AG04449 (cell line): Measurements from ENCODE around the gene YEATS4.

Experiments
- CTCF ChIA-PET: fragments of 350-600 bp; formaldehyde crosslinking; extraction: SDS; loops from one replicate; lab custom pipeline; 2021; ENCODE audit warnings: antibody characterized with exemption; lab: Yijun Ruan, JAX
- POLR2A ChIA-PET: fragments of 400-600, 350-600 bp; formaldehyde crosslinking; extraction: SDS; loops from one replicate; lab custom pipeline; 2020; ENCODE audit warnings: antibody characterized with exemption, inconsistent platforms; lab: Yijun Ruan, JAX
- DNase-seq: peaks from one replicate; pipeline ENCODE4 v3.0.0-alpha.2; 2010; ENCODE audit warnings: low read depth, low spot score
- H3K4me3 ChIP-seq: 2 replicates; pipeline ENCODE4 v1.5.1; 2011; ENCODE audit warnings: low read depth, mild to moderate bottlenecking, control low read depth, low read length
- TF ChIP-seq, protein P1 (sequence below): IDR thresholded peaks from one replicate; pipeline ENCODE4 v1.5.1; 2011; ENCODE audit warnings: mild to moderate bottlenecking, moderate library complexity, low read length, control low read depth, inconsistent platforms; ENCODE audit not compliant: insufficient read depth; ENCODE audit errors: missing control alignments

YEATS4 gene

DNA sequence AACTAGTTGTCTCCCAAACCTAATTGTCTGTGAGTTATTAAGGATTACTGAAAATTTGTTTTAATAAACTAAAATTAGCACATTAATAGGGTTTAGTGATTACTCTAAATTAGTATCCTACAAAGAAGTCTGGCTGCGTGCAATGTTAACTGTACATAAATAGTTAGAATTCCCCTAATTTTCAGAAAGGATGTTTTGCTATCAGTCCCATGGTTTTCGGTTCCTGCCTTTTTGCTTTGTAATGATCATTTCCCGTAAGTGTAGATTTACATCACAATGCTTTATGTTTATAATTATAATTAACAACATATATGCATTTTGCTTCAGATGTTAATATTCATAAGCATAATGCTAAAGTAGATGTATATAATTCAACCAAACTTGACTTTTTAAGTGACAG lies 31.1 kb upstream of the YEATS4 start:
- no peak overlapping the region for H3K4me3 ChIP-seq
- ChIA-PET CTCF (no interaction called here), POLR2A (no interaction called here)
- no peak for DNase-seq
- TF ChIP-seq, protein P1, sequence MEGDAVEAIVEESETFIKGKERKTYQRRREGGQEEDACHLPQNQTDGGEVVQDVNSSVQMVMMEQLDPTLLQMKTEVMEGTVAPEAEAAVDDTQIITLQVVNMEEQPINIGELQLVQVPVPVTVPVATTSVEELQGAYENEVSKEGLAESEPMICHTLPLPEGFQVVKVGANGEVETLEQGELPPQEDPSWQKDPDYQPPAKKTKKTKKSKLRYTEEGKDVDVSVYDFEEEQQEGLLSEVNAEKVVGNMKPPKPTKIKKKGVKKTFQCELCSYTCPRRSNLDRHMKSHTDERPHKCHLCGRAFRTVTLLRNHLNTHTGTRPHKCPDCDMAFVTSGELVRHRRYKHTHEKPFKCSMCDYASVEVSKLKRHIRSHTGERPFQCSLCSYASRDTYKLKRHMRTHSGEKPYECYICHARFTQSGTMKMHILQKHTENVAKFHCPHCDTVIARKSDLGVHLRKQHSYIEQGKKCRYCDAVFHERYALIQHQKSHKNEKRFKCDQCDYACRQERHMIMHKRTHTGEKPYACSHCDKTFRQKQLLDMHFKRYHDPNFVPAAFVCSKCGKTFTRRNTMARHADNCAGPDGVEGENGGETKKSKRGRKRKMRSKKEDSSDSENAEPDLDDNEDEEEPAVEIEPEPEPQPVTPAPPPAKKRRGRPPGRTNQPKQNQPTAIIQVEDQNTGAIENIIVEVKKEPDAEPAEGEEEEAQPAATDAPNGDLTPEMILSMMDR, result no peak

DNA sequence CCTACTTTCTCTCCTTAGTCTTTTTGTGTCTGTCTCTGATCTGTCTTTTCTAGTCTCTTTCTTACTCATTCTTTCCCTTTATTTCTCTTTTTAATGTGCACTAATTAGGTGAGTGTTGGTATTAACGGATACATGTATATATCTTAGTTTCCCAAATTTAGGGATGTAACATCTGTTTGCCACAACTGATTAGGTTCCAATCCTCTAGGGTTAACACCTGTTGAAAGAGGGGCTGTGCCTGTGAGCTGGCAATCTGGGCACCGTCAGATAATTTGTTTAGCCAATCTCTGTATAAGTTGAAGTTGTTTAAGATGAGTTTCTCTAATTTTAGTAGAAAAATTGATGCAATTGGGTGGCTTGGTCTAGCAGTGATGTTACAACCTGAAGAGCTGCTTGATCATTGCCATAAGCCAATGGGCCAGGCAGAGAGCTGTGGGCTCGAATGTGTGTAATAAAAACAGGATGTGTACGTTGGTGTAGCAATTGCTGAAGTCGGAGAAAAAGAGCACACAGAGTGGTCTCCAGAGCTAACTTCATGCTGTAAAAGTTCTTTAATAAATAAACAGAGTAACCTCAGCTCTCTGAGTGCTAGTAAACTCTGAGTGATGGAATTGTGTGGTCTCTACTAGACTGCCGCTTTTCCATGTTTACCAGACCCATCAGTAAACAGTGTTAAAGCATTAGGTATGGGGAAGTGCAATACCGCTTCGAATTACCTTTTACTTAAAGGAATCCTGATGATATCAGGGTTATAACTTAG lies 29.7 kb upstream of the YEATS4 start:
- H3K4me3 ChIP-seq, result no peak overlapping the region
- ChIA-PET POLR2A (no interaction called here), CTCF (no interaction called here)
- no peak for DNase-seq
- TF ChIP-seq, protein P1, result no peak

DNA sequence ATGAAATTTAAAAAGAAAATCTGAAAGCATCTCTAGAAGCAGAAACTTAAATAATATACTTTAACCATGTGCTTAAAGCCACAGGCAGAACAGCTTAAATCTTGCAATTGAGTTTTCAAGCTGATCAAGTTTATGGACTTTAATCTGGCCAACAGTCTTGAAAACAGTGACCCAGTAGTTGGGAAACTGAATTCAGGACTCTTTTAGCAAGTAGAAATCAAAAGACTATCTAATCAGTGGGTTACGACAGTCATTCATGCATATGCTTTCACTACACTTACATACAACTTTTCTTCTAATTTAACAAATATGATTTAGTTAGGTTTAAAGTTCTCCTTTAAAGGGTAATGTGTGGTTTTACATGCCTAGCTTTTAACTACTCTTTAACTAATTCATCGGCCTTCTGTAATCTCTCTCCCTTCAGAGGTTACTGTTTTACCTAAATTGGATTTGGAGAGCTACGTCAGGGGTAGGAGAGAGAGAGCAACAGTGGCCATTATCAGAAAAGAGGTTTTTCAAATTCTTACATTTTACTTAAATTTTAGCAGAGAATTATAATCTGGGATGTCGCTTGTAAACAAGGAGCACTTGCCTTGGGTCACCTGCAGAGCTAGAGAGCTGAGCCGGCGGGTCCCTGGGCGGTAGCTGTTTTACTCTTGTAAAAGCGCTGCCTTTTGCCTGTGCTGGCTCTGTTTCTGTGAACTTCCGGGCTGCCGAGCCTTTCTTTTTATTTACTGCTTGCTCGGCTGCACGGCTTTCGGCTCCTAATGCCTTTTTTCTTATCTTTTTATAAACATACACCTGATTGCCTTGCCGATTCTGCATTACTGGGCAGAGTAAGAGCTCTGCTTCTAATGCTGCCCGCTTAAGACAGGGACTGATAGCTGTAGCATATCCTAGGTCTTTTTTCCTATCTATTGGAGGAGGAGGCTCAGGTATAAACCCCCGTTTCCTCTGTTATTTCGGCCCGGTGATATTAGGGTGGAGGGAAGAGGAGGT lies 28.8 kb upstream of the YEATS4 start:
- peak overlapping the region; percentile 32 for H3K4me3 ChIP-seq
- POLR2A ChIA-PET, result no interaction called here
- TF ChIP-seq, protein P1, result no peak
- CTCF ChIA-PET, result interaction anchor here (0.8 kb wide), 1 partner anchor 39 kb away, joined by 3 read pairs; no protein-coding TSS in a partner anchor
- DNase-seq, result no peak

DNA sequence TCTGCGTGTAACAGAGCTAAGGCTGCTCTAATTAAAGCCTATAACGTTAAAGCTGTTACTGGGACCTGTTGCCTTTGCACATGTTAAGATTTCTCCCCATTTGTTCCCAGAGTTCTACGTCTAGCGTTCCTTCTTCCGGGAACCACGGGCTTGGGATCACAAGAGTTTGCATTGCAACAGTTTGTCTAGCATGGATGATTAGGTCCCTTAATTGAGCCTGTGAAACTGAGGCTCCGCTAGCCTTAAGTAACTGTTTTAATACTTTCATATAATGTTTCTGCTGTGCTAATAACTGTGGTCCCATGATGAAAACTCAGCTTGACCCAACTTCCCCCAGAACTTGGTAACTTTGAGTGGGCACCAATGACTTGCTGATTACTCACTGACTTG lies 28.0 kb upstream of the YEATS4 start:
- H3K4me3 ChIP-seq, result no peak overlapping the region; the same call in 1 of the 2 replicates
- ChIA-PET CTCF (interaction anchor here (0.8 kb wide), 1 partner anchor 40 kb away, joined by 3 read pairs; no protein-coding TSS in a partner anchor), POLR2A (no interaction called here)
- TF ChIP-seq, protein P1, result no peak
- DNase-seq, result no peak

DNA sequence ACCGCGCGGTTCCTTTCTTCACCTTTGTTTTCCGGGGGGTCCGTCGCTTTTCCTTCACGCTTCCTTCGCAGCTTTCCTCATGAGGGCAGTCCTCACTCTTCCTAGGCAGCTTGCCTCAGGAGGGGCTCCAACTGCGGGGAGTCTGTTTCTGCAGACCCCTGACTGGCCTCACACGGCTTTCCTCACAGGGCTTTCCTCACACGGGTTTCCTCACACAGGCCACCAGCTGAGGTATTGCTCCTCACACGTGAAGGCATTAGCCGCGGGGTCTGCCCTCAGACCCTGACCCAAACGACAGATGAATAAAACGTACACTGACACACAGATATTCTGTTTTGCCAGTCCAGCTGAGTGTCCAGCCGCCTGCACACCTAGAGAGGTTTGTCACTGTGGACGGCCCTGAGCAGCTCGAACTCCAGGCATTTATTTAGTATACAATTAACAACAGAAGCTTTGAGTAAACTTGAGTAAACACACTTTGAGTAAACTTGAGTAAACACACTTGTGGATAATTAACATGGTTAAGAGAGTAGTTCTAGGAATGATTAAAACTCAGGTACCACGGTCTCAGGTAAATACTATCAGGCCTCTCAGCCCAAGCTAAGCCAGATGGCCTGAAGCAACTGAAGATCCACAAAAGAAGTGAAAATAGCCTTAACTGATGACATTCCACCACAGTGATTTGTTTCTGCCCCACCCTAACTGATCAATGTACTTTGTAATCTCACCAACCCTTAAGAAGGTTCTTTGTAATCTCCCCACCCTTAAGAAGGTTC lies 27.4 kb upstream of the YEATS4 start:
- DNase-seq, result no peak
- ChIA-PET POLR2A (no interaction called here), CTCF (interaction anchor here (0.6 kb wide), 1 partner anchor 178 kb away, joined by 3 read pairs; no protein-coding TSS in a partner anchor)
- TF ChIP-seq, protein P1, result no peak
- H3K4me3 ChIP-seq, result no peak overlapping the region
